ENCODE data around the gene RAPGEF6.
"Not testable (repeated sequence)": the region's sequence is repeated elsewhere in the genome, so short reads cannot be mapped to it uniquely, and the experiment has no call there.

RAPGEF6 gene

DNA sequence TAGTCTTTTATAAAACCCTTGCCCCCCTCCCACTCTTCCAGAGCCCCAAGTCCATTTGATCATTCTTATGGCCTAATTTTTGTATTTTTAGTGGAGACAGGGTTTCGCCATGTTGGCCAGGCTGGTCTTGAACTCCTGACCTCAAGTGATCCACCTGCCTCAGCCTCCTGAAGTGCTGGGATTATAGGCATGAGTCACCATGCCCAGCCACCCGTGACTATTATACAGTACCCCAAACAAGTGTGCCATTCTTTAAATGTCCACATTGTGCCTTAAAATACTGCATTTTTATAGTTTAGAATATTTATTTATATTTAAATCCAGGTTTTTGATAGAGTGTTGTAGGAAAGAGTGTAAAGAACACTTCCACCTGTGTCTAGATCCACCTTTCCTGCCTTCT is 254.8 kb downstream of the RAPGEF6 start:
- DNase-seq: not testable (repeated sequence)

DNA sequence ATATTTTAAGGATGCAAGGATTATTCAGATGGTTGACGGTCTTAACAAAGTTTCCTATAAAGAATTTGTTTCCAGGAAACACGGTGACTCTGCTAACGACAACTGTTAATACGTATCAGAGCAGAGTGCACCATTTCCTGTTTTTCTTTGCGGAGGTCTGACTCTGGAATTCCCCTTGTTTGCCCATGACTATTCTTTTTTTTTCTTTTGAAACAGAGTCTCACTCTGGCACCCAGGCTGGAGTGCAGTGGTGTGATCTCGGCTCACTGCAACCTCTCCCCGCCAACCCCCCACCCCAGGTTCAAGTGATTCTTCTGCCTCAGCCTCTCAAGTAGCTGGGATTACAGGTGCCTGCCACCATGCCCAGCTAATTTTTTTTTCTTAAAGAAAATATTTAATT is 255.3 kb downstream of the RAPGEF6 start:
- no peak for DNase-seq

DNA sequence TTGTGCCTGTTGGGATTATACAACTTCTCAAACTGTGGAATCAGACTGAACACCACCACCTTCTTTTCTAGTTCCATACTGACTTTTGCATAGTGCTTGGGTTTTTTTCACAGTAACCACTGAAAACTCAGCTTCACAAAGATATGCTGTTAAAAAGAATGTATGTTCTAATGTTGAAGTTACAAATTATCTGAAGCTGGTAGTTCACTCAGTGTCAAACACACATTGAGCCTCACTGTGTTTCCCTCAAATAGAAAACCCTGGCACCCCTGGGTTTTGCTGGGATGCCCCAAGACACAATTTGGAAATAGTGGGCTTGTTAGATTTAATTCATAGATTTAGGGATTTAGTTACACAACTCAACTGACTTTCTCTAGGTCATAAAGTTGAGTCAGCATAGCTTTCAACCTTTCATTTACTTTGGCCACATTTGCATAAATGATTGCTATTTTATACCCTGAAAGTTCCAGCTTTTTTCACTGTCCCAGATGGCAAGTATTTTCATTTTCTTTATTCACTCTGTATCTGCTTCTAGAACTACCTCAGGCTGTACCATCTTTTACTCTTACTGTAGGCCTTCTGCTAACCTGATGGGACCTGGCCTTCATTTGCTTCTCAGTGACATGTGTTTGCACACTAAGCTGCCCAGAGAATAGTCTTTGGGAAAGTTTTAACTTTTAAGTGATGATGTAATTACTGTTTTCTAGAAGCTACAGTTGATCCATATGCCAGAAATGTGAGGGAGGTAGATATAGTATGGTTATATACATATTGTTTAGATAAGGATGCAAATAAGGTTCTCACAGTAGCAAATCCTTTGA is 256.1 kb downstream of the RAPGEF6 start:
- DNase-seq: no peak

DNA sequence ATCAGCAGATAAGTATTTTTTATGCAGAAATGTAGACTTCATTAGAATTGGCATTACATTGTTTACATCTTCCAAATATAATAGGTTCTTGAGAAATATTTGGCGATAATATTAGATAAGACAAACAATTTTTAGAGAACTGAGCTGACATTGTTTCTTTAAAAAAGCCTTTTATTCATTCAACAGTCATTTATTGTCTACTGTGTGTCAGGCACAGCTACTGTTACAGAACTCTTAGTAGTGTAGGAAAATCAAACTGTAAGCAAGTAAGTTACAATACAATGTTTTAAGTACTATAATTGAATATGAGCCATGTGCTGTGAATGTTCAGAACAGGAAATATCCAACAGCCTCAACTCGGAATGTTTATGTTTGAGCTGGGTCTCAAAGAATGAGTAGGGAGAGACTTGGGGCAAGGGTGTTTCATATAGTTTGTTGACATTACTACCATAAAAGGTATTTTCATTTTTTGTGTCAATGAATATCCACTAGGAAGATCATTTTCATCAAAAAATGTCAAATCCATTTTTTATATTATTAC is 257.2 kb downstream of the RAPGEF6 start:
- no peak for DNase-seq

DNA sequence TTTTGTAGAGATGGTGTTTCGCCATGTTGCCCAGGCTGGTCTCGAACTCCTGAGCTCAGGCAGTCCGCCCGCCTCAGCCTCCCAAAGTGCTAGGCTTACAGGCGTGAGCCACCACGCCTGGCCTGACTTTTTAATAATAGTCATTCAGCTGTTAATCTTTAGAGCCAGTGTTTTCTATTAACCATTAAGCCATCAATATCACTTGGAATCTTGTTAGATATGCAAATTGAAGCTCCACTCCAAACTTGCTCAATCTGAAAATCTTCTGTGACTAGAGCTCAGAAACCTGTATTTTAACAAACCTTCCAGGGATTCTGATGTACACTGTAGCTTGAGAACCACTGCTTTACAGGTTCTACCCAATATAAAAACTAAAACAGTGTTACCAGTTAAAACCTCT is 257.7 kb downstream of the RAPGEF6 start:
- DNase-seq: no peak

DNA sequence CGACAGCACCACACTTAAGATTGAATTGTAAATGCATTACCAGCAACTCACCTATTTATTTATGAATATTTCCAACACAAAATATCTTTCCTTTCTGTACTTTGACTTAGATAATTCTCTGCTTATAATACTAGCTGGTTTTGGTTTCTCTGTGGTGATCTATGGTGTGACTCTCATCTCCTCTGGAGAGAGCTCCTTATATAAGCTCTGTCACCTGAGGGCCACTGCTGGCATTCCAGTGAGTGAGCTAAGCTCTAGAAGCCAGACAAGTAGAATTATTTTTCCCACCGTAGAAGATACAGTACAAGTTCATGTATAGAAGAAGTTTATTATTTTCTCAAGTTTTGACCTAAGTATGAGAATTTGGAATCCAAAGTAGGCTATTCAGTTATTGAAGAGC is 259.7 kb downstream of the RAPGEF6 start:
- DNase-seq: no peak
